Measurements from ENCODE around the gene SHLD1.
A peak's percentile ranks its signal among the peaks of the same experiment; 100 is the strongest.
"Not testable (repeated sequence)": the region's sequence is repeated elsewhere in the genome, so short reads cannot be mapped to it uniquely, and the experiment has no call there.

Gene SHLD1

GRCh38 chr20:5735845-5736510, 14.2 kb upstream of the SHLD1 start:
- no peak for DNase-seq (ENCODE audit: low spot score)

- no peak for DNase-seq (ENCODE audit: low spot score)
Observed at GRCh38 chr20:5737619-5737953, 12.6 kb upstream of the SHLD1 start.

- DNase-seq (ENCODE audit: low spot score) = no peak
Observed at GRCh38 chr20:5737966-5738365, 12.2 kb upstream of the SHLD1 start.

GRCh38 chr20:5740643-5741042, 9.6 kb upstream of the SHLD1 start:
- DNase-seq (ENCODE audit: low spot score) = not testable (repeated sequence)

GRCh38 chr20:5741089-5741488, 9.1 kb upstream of the SHLD1 start:
- no peak for DNase-seq (ENCODE audit: low spot score)

GRCh38 chr20:5742041-5742440, 8.2 kb upstream of the SHLD1 start:
- DNase-seq (ENCODE audit: low spot score) = no peak

GRCh38 chr20:5745416-5746030, 4.7 kb upstream of the SHLD1 start:
- no peak for DNase-seq (ENCODE audit: low spot score)

- DNase-seq (ENCODE audit: low spot score) = no peak
Observed at GRCh38 chr20:5746064-5746463, 4.1 kb upstream of the SHLD1 start.

- DNase-seq (ENCODE audit: low spot score) = no peak
Observed at GRCh38 chr20:5748246-5748645, 2.0 kb upstream of the SHLD1 start.

- DNase-seq (ENCODE audit: low spot score) = not testable (repeated sequence)
Observed at GRCh38 chr20:5749512-5749951, 669 bp upstream of the SHLD1 start.

- no peak for DNase-seq (ENCODE audit: low spot score)
Observed at GRCh38 chr20:5751856-5752255, 1.7 kb downstream of the SHLD1 start.

- DNase-seq (ENCODE audit: low spot score) = no peak
Observed at GRCh38 chr20:5753814-5754213, 3.6 kb downstream of the SHLD1 start.

- DNase-seq (ENCODE audit: low spot score) = no peak
Observed at GRCh38 chr20:5757949-5758348, 7.7 kb downstream of the SHLD1 start.

GRCh38 chr20:5766085-5766764, 16.0 kb downstream of the SHLD1 start:
- no peak for DNase-seq (ENCODE audit: low spot score)

GRCh38 chr20:5767493-5768098, 17.4 kb downstream of the SHLD1 start:
- DNase-seq (ENCODE audit: low spot score) = no peak

GRCh38 chr20:5770231-5770986, 20.2 kb downstream of the SHLD1 start:
- DNase-seq (ENCODE audit: low spot score) = peak; percentile 57

- DNase-seq (ENCODE audit: low spot score) = no peak
Observed at GRCh38 chr20:5770987-5771318, 20.8 kb downstream of the SHLD1 start.

GRCh38 chr20:5772704-5773103, 22.5 kb downstream of the SHLD1 start:
- no peak for DNase-seq (ENCODE audit: low spot score)

GRCh38 chr20:5773589-5773988, 23.4 kb downstream of the SHLD1 start:
- DNase-seq (ENCODE audit: low spot score) = no peak

GRCh38 chr20:5776077-5776476, 25.9 kb downstream of the SHLD1 start:
- DNase-seq (ENCODE audit: low spot score) = no peak

- DNase-seq (ENCODE audit: low spot score) = no peak
Observed at GRCh38 chr20:5779071-5779900, 29.1 kb downstream of the SHLD1 start.

GRCh38 chr20:5780846-5781217, 30.6 kb downstream of the SHLD1 start:
- no peak for DNase-seq (ENCODE audit: low spot score)

All from SW480 (cell line).